HG03097 (cell line): ENCODE results near the gene NTM.

ENCODE experiments used
- ATAC-seq: cut with Tn5 transposase; IDR thresholded peaks from one replicate; pipeline ENCODE4 v1.9.1; 2021; ENCODE audit not compliant: unreplicated experiment, low FRiP score

The NTM gene

GRCh38 chr11:131918663-131919062 is 548.2 kb downstream of the NTM start:
- no peak for ATAC-seq

- no peak for ATAC-seq
Observed at GRCh38 chr11:131922220-131922619, 551.8 kb downstream of the NTM start.

DNA sequence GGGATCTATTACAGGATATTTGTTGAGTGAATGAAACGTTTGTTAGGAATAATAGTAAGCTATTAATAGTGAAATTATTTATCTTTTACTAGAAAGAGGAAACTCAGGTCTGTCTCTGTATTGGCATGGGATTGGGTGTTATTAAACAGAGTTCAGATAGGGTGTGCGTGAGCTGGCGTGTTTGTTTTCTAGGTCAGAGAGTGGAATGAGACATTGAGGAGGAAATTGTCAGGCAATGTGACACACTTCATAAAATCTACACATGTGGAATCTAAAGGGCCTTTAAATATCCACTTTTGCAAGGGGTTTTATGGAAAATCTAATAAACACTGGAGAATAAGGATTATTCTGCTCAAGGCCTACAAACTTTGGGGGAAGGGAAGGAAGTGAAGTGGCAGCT is 552.9 kb downstream of the NTM start:
- no peak for ATAC-seq

DNA sequence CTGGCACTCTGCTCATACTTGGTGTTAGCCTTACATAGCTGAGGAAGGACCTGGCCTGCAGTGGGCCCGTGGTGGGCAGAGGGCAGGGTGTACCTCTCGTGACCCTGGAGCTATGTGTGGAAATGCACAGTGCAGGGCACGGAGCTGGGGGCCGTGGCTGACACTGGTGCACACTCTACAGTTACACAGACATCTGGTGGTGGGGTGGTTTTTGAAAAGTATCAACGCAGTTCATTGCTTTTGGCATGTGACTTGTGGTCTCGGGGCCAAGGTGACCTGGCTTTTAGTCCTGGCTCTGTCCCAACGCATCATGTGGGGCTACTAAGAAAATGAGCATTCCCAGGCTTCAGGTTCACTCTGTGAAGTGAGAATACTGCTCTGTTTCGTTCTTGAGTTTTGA is 553.6 kb downstream of the NTM start:
- no peak for ATAC-seq

DNA sequence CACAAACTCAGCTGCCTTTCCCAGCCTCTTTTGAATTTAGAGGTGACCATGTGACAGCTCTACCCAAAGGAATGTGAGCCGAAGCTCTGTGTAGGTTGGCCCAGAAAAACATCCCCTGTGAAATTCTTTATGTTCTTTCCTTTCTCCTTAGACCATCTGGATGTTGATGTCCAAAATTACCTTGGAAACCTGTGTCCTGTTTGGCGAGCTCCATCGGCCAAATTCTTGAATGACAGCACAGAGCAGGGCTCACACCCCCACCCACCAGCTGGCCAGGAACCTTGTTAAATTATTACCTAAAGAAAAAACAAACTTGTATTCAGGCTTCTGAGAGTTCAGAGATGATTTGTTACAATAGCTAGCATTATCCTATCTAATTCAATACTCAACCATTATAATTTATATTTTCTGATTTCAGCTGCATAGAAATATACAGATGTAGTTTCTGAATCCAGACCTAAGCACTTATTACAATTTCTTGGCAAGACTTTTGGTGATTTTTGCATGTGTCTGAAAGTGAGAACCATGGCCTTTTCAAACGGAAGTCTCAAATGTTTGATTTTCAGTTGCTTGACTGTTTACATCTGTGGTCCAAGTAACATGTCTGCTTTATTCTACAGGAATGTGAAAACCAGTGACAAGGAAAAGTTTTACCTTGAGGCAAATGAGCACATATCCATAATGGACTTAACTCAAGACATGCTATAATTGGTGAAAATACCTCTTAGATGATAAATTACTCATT is 554.2 kb downstream of the NTM start:
- no peak for ATAC-seq

DNA sequence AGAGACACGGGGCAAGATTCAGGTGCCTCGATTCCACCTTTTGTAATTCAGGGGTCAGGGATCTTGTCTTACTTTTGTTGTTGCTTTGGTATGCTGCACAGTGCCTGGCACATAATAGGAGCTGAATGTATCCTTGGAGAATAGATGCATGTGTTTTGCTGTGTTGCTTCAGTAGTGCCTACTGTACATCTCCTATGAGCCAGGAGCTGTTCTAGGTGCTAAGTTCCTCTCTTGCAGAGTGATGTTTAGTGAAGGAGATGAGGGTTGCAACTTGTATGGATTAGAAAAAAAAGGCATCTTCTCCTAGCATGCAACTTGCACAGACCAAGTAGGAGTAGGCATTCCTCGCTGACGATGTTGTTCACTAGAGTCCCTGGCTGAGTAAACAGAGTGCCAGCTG is 555.4 kb downstream of the NTM start:
- no peak for ATAC-seq

DNA sequence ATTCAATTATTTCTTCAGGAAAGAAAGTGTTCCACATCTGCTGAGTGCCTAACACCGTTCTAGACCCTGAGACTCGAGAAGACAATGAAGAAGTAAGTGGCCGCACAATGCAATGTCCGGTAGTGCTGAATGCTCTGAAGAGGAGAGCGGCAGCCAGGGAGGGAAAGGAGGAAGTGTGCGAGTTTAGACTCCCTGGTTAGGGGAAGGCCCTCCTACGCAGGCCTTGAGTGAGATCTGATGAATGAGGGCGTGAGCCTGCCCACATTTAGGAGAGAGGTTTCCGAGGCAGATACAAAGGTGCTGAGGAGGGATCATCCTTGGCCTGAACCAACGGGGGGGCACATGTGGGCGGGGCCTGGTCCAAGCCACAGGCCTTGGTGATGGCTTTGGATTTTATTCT is 558.6 kb downstream of the NTM start:
- ATAC-seq, result no peak

GRCh38 chr11:131932584-131933325 is 562.3 kb downstream of the NTM start:
- ATAC-seq, result no peak

DNA sequence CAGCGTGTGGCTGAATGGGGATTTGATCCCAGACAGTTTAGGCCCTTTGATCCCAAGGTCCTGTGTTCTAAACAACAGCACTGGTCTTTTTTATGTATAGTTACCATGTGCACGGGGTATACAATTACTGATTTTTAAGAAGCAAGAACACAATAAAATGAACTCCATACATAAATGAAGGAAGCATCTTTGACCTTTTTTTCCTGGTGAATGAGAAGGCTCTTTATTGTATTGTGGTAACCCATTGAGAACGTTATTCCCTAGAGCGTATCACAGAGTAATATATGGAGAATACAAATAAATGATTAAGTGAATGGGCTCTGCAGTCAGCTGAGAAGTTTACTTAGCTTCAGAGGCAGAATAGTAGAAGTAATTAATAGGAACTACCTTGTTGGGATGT is 563.6 kb downstream of the NTM start:
- ATAC-seq, result no peak

DNA sequence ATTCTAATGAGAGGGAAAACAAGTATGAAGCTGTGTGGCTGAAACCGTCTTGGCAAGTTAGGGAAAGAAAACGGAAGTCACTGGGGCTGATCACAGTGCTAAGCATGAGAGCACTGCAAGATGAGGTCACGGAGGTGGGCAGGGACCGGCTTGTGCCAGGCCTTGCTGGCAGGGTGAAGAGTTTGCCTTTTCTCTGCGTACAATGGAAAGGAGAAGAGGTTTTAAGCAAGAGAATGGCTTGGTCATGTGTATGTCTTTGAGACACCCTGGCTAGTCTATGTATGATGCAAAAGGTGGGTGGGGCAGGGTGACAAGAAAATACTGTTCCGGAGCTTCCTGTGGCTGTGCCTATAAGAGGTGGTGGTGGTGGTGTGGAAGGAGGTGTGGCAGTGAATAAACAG is 567.9 kb downstream of the NTM start:
- ATAC-seq, result no peak

DNA sequence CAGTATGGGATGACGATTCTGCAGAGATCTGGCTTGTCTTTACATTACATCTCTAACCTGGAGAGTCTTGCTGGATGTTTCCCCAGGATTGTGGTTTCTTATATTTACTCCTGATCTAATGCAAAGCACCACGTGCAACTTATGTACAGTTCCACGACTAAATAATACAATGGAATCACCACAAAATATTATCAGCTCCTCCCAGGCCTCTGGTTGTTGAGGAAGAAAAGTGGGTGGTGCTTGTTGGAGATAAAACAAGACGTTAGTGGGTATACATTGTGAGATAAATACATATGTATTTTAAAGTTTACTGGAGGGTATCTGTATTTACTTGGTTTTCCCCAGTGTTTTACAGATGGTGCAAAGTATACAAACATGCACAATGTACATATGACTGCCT is 569.7 kb downstream of the NTM start:
- ATAC-seq, result no peak

DNA sequence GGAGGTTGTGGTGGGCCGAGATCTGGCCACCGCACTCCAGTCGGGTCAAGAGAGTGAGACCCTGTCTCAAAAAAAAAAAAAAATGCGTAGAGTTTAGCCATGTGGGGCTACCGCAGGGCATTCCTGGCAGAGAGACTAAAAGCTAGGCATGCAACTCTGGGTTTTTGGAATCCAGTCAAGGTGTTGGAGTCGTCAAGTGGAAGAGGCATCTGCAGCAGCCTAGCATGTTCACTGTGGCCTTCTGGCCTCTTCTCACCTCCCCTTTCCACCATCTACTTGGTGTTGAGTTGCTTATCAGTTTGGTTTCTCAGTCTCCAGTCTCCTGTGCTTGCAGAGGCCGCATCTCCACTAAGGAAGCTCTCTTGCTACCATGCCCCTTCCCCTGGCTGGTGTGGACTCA is 572.5 kb downstream of the NTM start:
- ATAC-seq, result no peak

DNA sequence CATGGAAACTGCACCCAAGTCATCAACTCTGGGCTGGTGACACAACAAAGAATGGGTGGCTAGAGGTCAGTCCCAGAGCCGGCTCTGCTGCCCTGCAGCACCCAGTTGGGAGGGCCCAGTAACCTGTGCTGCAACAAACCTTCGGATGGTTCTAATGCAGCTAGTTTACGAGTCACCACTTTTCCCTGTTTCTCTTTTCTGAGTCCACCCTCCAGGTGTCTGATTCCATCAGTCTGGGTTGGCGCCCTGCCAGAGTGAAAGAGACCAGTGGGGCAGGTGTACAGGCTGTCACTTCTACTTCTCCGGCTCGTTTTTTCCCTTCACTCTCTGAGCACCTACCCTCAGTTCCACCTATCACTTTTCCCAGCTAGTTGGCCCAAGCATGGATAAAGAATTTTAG is 572.9 kb downstream of the NTM start:
- no peak for ATAC-seq

DNA sequence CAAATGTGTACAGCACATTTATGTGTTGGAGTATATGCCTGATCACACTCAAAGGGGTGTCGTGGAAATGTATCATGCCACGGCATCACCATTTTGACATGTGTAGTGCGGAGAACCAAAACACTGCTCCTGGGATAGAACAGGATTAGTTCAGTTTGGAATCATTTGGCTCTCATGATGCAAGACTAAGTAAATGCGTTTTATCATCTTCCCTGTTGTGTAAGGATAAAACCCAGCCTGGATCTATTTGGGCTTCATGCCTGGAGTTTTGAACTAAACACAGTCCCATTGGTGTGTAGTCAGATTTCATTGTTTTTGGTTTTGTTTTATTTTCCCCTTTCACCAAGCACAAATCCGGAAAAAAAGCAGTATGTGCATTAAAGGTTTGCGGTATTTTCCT is 574.3 kb downstream of the NTM start:
- ATAC-seq, result no peak

DNA sequence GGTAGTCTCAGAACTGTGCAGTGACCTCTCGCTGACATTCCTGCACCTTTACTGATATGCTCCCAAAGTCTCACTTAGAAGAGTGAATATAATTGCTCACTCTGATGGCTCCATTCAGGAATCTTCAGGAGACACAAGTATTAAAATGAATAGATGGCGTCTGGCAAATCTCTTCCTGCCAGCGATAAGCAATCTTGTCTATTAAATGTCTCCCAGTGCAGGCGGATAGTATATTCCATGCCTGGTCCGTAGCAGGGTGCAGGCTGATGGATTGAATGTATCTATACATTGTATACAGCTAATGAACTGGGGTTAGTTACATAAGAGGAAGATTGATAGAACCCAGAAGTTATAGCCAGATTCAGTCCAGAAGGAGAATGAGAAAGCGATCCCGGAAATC is 575.3 kb downstream of the NTM start:
- ATAC-seq, result no peak

GRCh38 chr11:131947511-131947910 is 577.1 kb downstream of the NTM start:
- no peak for ATAC-seq

GRCh38 chr11:131951121-131951520 is 580.7 kb downstream of the NTM start:
- no peak for ATAC-seq

DNA sequence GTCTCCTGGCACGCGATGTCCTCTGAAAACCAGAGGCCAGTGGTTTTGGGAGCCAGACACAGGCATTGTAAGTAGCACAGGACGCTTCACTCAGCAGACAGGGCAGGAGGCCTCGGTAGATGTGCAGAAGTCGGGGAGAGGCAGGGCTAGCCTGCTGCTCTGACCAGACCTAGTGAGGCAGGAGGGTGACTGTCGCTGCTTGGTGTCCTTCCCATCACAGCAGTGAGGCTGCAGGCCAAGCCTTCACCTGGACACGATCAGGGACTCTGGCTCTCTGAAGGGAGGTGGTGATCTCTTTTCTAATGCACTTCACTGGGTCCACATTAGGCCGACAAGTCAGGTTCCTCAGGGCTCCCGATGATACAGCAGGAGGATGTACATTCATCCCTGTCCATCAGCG is 583.7 kb downstream of the NTM start:
- ATAC-seq, result no peak

DNA sequence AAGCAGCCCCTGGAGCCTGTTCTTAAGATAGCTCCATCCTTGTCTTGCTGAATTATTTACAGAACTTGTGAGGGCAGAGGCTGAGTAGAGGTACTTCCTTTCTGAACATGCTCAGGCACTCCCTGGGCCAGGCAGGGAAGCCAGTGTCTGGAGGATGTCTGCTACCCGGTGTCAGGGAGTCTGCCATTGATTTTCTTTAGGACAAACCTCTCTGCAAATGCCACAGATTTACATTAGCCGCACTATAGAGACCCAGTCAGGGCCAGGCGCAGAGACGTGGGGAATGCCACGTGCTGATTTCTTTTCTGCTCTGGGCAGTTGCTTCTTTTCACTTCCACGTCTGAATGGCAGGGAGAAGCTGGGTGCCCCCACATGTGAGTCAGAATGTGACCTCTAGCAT is 585.5 kb downstream of the NTM start:
- no peak for ATAC-seq

DNA sequence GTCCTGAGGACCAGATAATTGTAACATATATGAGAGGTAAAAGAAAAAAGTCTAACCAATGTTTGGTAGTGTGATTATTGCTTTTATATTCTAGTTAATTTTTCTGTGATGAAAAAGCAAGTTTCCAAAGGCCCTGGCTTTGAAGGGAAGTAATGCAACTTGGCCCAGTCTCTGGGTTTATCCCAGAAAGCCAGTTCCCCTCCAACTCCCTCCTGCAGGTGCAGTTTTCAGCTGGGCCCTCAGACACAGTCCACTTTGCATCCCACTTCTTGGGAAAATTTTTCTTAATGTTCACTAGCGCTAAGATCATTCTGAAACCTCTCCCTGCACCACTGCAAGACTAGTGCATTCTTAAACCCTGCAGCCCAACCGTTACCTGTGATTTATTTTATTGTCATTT is 586.8 kb downstream of the NTM start:
- ATAC-seq, result no peak

- no peak for ATAC-seq
Observed at GRCh38 chr11:131957875-131958274, 587.5 kb downstream of the NTM start.

DNA sequence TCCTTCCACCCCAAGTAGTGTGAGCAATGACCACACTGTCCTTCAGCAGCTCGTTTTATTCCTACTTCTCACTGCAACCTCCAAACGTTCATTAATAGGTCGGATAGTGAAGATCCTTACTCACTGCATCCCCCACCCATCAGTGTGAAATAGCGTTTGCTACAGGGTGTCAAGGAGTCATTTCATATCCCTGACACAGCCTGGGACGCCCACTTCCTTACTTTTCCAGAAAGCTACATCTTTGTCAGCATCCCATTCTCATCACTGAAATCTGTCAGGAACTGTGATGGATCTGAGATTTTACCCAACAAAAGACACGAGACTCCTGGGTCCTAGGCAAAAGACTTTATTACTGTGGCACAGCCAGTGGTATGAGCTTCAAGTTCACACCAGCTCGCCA is 592.4 kb downstream of the NTM start:
- no peak for ATAC-seq
